HFFc6 (cell line): ENCODE data around the gene PCGF2. TPM values are rescaled to one million over a fixed set of nuclear protein-coding genes. Genes with fewer than 3 reads are reported as not detected.
A peak's percentile ranks its signal among the peaks of the same experiment; 100 is the strongest.

Experiments used
- DNase-seq: peaks from one replicate; pipeline ENCODE4 v3.0.0-alpha.2; 2018
- H3K27ac Mint-ChIP-seq: 2 replicates; pipeline ENCODE4 v1.8.0; 2020; ENCODE audit warnings: mild to moderate bottlenecking, mixed read lengths
- H3K27me3 Mint-ChIP-seq: 2 replicates; pipeline ENCODE4 v1.8.0; 2021; ENCODE audit warnings: mild to moderate bottlenecking, moderate library complexity, mixed read lengths; ENCODE audit not compliant: insufficient read depth
- H3K36me3 Mint-ChIP-seq: 2 replicates; pipeline ENCODE4 v1.8.0; 2021; ENCODE audit warnings: low read depth, mixed read lengths
- H3K4me1 Mint-ChIP-seq: 2 replicates; pipeline ENCODE4 v1.8.0; 2020; ENCODE audit warnings: low read depth, mixed read lengths
- H3K4me3 Mint-ChIP-seq: 2 replicates; pipeline ENCODE4 v1.8.0; 2020; ENCODE audit warnings: mild to moderate bottlenecking, moderate library complexity, mixed read lengths
- H3K9me3 Mint-ChIP-seq: 2 replicates; pipeline ENCODE4 v1.8.0; 2020; ENCODE audit warnings: mild to moderate bottlenecking, mixed read lengths
- CTCF ChIP-seq: fragments of 200-600 bp; sonication (generic); IDR thresholded peaks from 2 replicates; pipeline ENCODE4 v1.5.0; 2021; ENCODE audit warnings: antibody characterized with exemption, mild to moderate bottlenecking
- total RNA-seq, 6 experiments: library from RNA; stranded (reverse); fragmentation: NEBNext Ultra II Directional; extraction: Animal tissue kit (Norgen Biotek cat#: 25700); gene quantifications; 2 replicates in 1 of 6; 3 replicates in 5 of 6; pipeline ENCODE4 v1.2.3, GENCODE V29; 2021

Gene PCGF2
- total RNA-seq, 6 experiments from 2014 or later, result 59.7 to 73.5 (median 69.0) TPM

- H3K27ac Mint-ChIP-seq, result no peak overlapping the region
- no peak for TF ChIP-seq CTCF
- DNase-seq, result no peak
- no peak overlapping the region for H3K4me3 Mint-ChIP-seq
- H3K4me1 Mint-ChIP-seq, result peaks cover 32% of the 10 kb centered on the region
- H3K9me3 Mint-ChIP-seq, result no peaks in the 10 kb centered on the region
- no peaks in the 10 kb centered on the region for H3K27me3 Mint-ChIP-seq
- H3K36me3 Mint-ChIP-seq, result peaks cover 6% of the 10 kb centered on the region
Observed at GRCh38 chr17:38707678-38708351, 40.3 kb downstream of the PCGF2 start.

- no peaks in the 10 kb centered on the region for H3K9me3 Mint-ChIP-seq
- no peak for DNase-seq
- H3K4me1 Mint-ChIP-seq, result peaks cover 36% of the 10 kb centered on the region
- no peak for TF ChIP-seq CTCF
- H3K27me3 Mint-ChIP-seq, result no peaks in the 10 kb centered on the region
- peaks cover 6% of the 10 kb centered on the region for H3K36me3 Mint-ChIP-seq
- H3K4me3 Mint-ChIP-seq, result peak overlapping the region; percentile 87
- H3K27ac Mint-ChIP-seq, result peak overlapping the region; percentile 30
Observed at GRCh38 chr17:38706505-38707216, 41.5 kb downstream of the PCGF2 start.

- no peaks in the 10 kb centered on the region for H3K27me3 Mint-ChIP-seq
- no peak for DNase-seq
- H3K4me1 Mint-ChIP-seq, result peaks cover 43% of the 10 kb centered on the region
- peak overlapping the region; percentile 87 for H3K4me3 Mint-ChIP-seq
- H3K9me3 Mint-ChIP-seq, result no peaks in the 10 kb centered on the region
- peaks cover 6% of the 10 kb centered on the region for H3K36me3 Mint-ChIP-seq
- TF ChIP-seq CTCF, result no peak
- H3K27ac Mint-ChIP-seq, result peak overlapping the region; percentile 30
Observed at GRCh38 chr17:38705803-38706504, 42.2 kb downstream of the PCGF2 start.

- Mint-ChIP-seq H3K4me1 (peaks cover 43% of the 10 kb centered on the region), H3K27ac (no peak overlapping the region), H3K4me3 (peak overlapping the region; percentile 91), H3K27me3 (no peaks in the 10 kb centered on the region), H3K36me3 (peaks cover 6% of the 10 kb centered on the region), H3K9me3 (no peaks in the 10 kb centered on the region)
- no peak for TF ChIP-seq CTCF
- DNase-seq, result no peak
Observed at GRCh38 chr17:38705523-38705802, 42.7 kb downstream of the PCGF2 start.

- Mint-ChIP-seq H3K9me3 (no peaks in the 10 kb centered on the region), H3K4me1 (peaks cover 49% of the 10 kb centered on the region), H3K27ac (peak within 1 kb of the TSS; percentile 90), H3K4me3 (peak within 1 kb of the TSS; percentile 91), H3K36me3 (peaks cover 6% of the 10 kb centered on the region), H3K27me3 (no peaks in the 10 kb centered on the region)
- peak; percentile 69 for DNase-seq
- TF ChIP-seq CTCF, result no peak
Observed at GRCh38 chr17:38704606-38705522, 43.3 kb downstream of the PCGF2 start, which contains the start of gene MLLT6. Gene MLLT6, plus strand, starts transcription at chr17:38705273. Its CDS starts 360 bp downstream, at chr17:38705633.
